PC-9 (cell line): ENCODE results near the gene MAP3K13.

Experiments
- CTCF ChIP-seq: fragments of 200-600 bp; sonication (generic); conservative IDR thresholded peaks from 2 replicates; pipeline ENCODE4 v1.6.1; 2017; ENCODE audit warnings: mixed run types, antibody characterized with exemption, mild to moderate bottlenecking, moderate library complexity
- EZH2 ChIP-seq: fragments of 200-600 bp; sonication (generic); IDR thresholded peaks from 2 replicates; pipeline ENCODE4 v1.8.0; 2017; ENCODE audit warnings: antibody characterized with exemption, low read depth

- TF ChIP-seq CTCF: no peak
- no peak for TF ChIP-seq EZH2
These were observed 42.7 kb downstream of the MAP3K13 start for GRCh38 chr3:185405664-185406063.
